Spinal cord (tissue), 10 donors: ENCODE results near the gene NUDT3. TPM values are rescaled to one million over a fixed set of nuclear protein-coding genes. Genes with fewer than 3 reads are reported as not detected.
"Not testable (repeated sequence)": the region's sequence is repeated elsewhere in the genome, so short reads cannot be mapped to it uniquely, and the experiment has no call there.

Experiments
- DNase-seq, 6 donors: peaks; one replicate each; pipeline versions ENCODE4 v3.0.0 to v3.0.0-alpha.2; 2013 to 2015; ENCODE audit warnings: low spot score in 6 of 6, low read depth in 4 of 6
- H3K27ac ChIP-seq: one replicate; pipeline ENCODE4 v1.5.1; 2013; ENCODE audit warnings: low read depth, low read length, control low read depth
- H3K27me3 ChIP-seq: one replicate; pipeline ENCODE4 v1.6.1; 2013; ENCODE audit warnings: low read length; ENCODE audit not compliant: control insufficient read depth, insufficient read depth
- H3K36me3 ChIP-seq: one replicate; pipeline ENCODE4 v1.6.1; 2013; ENCODE audit warnings: low read length; ENCODE audit not compliant: control insufficient read depth, insufficient read depth
- H3K4me1 ChIP-seq: one replicate; pipeline ENCODE4 v1.6.1; 2013; ENCODE audit warnings: low read length; ENCODE audit not compliant: control insufficient read depth, insufficient read depth
- H3K4me3 ChIP-seq: one replicate; pipeline ENCODE4 v1.5.1; 2013; ENCODE audit warnings: low read depth, low read length, control low read depth
- H3K9me3 ChIP-seq: one replicate; pipeline ENCODE4 v1.6.1; 2013; ENCODE audit warnings: low read length; ENCODE audit not compliant: control insufficient read depth, insufficient read depth
- WGBS: methylation state at CpG from one replicate; pipeline ENCODE4 v1.1.5; 2013; ENCODE audit warnings: missing lambda C conversion rate; ENCODE audit not compliant: insufficient coverage; 5-methylcytosine and 5-hydroxymethylcytosine counted together
- polyA plus RNA-seq, 2 donors: library from polyadenylated mRNA; unstranded; fragments of 120-200 nt; gene quantifications; one replicate each; pipeline ENCODE4 v1.2.1, GENCODE V29; 2013; ENCODE audit not compliant: insufficient read length in 2 of 2
- total RNA-seq, 2 donors: library from RNA; depleted of rRNA in 1 of 2; stranded (reverse); fragments of 120-200 nt in 1 of 2; fragments of >200 nt in 1 of 2; gene quantifications; one replicate each; pipeline versions ENCODE4 v1.2.3 to v1.2.4, GENCODE V29; 2013 to 2014
- donor health status: healthy.

The NUDT3 gene
- total and polyA plus RNA-seq, 4 donors = 43.8 to 106 (median 59.8) TPM

DNA sequence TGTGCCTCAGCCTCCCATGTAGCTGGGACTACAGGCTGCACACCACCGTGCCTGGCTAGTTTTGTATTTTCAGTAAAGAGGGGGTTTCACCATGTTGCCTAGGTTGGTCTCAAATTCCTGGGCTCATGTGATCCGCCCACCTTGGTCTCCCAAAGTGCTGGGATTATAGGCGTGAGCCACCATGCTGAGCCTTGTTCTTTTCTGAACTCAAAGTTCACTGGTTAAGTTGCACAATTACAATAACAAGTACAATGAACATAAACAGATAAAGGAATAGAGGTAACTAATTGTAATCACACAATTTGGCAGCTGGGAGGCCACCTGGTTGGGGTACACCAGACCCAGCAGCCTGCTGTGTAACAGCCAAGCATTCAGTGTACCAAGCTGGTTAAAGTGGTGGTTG is 6.7 kb downstream of the NUDT3 start:
- no peak for DNase-seq
- WGBS = 17% methylated on average over 1 of the region's 3 CpGs
- no peak overlapping the region for H3K4me3 ChIP-seq
- H3K36me3 ChIP-seq = no peaks in the 10 kb centered on the region
- H3K4me1 ChIP-seq = peaks cover 21% of the 10 kb centered on the region
- no peak overlapping the region for H3K27ac ChIP-seq
- no peaks in the 10 kb centered on the region for H3K27me3 ChIP-seq
- no peaks in the 10 kb centered on the region for H3K9me3 ChIP-seq

DNA sequence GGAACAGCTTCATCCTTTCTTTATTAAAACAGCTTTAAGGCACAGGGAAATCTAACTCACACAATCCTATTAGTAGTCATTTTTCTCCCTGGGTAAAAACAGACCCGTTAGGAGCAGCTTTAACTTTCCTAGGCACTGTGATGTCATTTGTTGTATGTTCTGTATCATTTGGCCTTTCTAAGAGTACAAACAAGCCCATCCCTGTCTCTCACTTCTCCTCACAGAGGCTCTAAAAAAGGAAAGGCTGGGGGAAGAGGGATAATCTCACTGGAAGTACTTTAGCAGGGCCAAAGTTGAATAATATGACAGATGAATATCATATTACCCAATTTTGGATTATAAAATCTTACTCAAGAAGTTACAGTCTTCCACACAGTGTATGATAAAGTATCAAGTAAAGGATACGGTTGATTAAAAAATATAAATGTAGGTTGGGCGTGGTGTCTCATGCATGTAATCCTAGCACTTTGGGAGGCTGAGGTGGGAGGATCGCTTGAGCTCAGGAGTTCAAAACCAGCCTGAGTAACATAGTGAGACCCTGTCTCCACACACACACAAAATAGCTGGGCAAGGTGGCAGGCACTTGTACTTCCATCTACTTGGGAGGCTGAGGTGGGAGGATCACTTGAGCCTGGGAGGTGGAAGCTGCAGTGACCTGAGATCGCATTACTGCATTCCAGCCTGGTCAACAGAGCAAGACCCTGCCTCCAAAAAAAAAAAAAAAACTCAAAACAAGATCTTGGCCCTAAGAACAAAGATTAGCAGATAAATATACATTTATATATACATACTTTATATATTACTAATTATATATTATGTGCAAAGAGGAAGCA is 7.9 kb downstream of the NUDT3 start:
- WGBS = no CpG with 5 or more reads among the region's 5 CpGs
- Histone ChIP-seq H3K9me3 (no peaks in the 10 kb centered on the region), H3K4me1 (peaks cover 12% of the 10 kb centered on the region), H3K27me3 (no peaks in the 10 kb centered on the region), H3K4me3 (no peak overlapping the region), H3K36me3 (peaks cover 3% of the 10 kb centered on the region), H3K27ac (peak overlapping the region; percentile 67)
- DNase-seq = no peak

DNA sequence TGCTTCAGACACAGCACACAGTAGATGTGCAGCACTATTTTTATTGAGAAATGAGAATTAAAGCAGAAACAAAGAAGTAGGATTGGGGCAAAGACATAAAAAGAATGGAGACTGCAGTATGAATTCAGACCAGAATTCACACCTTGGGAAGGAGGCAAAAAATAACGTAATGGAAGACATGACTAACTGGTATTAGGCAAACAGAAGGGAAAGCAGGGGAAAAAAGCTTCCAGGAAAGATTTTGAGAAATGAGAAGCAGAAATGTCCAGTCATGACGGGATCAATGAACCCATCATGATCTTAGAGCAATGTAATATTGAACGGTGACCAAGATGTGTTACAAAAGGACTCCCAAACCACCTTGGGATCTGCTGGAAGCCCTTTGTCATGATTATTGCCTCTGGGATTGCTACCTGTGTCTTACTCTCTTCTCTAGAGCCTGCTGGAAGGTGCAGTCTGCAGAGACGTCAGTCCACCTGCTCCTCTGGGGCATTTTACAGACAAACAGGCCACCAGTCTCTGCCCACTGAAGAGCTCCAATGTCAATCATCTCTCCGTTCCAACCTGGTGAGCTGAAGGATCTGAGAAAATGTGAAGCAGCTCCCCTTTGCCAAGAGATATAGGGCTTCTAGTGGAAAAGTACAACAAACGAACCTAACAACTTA is 8.7 kb downstream of the NUDT3 start:
- H3K27ac ChIP-seq = peak overlapping the region; percentile 67

DNA sequence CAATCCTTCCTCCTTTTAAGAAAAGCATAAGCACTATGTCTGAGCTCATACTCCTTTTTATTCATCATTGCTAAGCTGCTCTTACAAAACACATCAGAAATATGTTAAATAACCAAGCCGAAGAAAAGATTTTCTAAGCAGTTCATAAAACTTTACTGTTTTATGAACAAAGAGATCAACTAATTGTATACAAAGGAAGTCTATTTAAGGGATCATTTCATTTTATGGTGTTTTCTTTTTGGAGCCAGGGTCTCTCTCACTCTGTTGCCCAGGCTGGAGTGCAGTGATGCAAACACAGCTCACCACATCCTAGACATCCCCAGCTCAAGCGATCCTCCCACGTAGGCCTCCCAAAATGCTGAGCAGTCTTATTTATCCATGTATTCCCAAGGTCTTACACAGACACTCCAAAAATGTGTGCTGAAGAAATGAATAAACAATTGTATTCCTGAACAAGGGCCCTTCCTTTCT is 9.3 kb downstream of the NUDT3 start:
- Histone ChIP-seq H3K4me1 (peaks cover 9% of the 10 kb centered on the region), H3K27ac (peak overlapping the region; percentile 67), H3K4me3 (no peak overlapping the region)

More for the DNA sequence above, 8.7 kb downstream of the NUDT3 start:
- H3K4me3 ChIP-seq = no peak overlapping the region
- peaks cover 3% of the 10 kb centered on the region for H3K36me3 ChIP-seq
- DNase-seq = no peak
- H3K27me3 ChIP-seq = no peaks in the 10 kb centered on the region
- WGBS = 73% methylated on average over 6 of the region's 6 CpGs
- H3K9me3 ChIP-seq = no peaks in the 10 kb centered on the region
- H3K4me1 ChIP-seq = peaks cover 9% of the 10 kb centered on the region

DNA sequence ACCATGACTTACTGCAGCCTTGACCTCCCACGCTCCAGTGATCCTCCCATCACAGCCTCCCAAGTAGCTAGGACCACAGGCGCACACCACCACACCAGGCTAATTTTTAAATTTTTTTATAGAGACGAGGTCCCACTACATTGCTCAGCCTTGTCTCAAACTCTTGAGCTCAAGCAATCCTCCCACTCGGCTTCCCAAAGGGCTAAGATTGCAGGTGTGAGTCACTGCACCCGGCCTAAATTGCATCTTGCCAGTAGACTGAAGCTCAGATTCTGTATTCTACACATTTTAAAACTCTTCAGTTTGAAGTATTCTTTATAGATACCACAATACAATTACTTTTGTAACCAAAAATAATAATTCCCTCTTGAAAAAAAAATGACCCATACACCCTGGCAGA is 11.4 kb downstream of the NUDT3 start:
- no peaks in the 10 kb centered on the region for H3K9me3 ChIP-seq
- H3K27me3 ChIP-seq = no peaks in the 10 kb centered on the region
- H3K4me1 ChIP-seq = peaks cover 9% of the 10 kb centered on the region
- H3K27ac ChIP-seq = no peak overlapping the region
- H3K4me3 ChIP-seq = no peak overlapping the region
- 90% methylated on average over 3 of the region's 5 CpGs for WGBS
- H3K36me3 ChIP-seq = peaks cover 3% of the 10 kb centered on the region
- no peak for DNase-seq

More for the DNA sequence above, 9.3 kb downstream of the NUDT3 start:
- peaks cover 3% of the 10 kb centered on the region for H3K36me3 ChIP-seq
- no peaks in the 10 kb centered on the region for H3K27me3 ChIP-seq
- DNase-seq = no peak
- whole genome bisulfite sequencing = 8% methylated on average over 2 of the region's 3 CpGs
- H3K9me3 ChIP-seq = no peaks in the 10 kb centered on the region

DNA sequence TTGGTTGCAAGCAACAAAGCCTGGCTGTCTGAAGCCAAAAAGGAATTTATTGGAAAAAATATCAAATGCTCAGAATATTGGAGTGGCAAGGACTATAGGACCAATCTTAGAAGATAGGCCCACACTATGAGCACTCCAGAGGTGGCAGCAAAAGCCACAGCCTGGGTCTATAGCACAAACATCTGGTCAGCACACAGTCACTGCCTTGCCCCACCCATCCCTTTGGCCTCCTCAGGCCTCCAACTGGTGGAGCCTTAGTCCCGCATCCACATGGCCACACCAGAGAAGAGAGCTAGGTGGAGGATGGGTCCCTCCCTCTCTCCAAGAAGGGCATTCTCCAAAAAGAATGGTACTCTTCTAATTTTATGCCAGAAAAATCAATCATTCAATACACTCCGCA is 14.0 kb downstream of the NUDT3 start:
- Histone ChIP-seq H3K4me1 (peaks cover 6% of the 10 kb centered on the region), H3K36me3 (peaks cover 3% of the 10 kb centered on the region), H3K9me3 (no peaks in the 10 kb centered on the region), H3K27me3 (no peaks in the 10 kb centered on the region), H3K27ac (no peak overlapping the region), H3K4me3 (no peak overlapping the region)
- WGBS = 91% methylated on average over 2 of the region's 2 CpGs
- DNase-seq = no peak

DNA sequence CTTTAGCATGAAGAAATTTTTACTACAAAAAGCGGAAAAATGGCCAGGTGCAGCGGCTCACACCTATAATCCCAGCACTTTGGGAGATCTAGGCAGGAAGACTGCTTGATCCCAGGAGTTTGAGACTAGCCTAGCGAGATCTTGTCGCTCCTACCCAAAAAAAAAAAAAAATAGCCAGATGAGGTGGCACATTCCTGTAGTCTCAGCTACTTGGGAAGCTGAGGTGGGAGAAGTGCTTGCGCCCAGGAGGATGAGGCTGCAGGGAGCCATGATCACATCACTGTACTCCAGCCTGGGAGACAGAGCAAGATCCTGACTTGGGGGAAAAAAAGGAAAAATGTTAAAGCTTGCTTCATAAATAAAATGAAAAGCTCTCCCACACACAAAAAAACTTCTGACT is 14.5 kb downstream of the NUDT3 start:
- no peaks in the 10 kb centered on the region for H3K27me3 ChIP-seq
- 92% methylated on average over 2 of the region's 5 CpGs for WGBS
- no peak overlapping the region for H3K4me3 ChIP-seq
- H3K4me1 ChIP-seq = peaks cover 5% of the 10 kb centered on the region
- H3K36me3 ChIP-seq = peaks cover 3% of the 10 kb centered on the region
- H3K9me3 ChIP-seq = no peaks in the 10 kb centered on the region
- DNase-seq = no peak
- H3K27ac ChIP-seq = no peak overlapping the region

DNA sequence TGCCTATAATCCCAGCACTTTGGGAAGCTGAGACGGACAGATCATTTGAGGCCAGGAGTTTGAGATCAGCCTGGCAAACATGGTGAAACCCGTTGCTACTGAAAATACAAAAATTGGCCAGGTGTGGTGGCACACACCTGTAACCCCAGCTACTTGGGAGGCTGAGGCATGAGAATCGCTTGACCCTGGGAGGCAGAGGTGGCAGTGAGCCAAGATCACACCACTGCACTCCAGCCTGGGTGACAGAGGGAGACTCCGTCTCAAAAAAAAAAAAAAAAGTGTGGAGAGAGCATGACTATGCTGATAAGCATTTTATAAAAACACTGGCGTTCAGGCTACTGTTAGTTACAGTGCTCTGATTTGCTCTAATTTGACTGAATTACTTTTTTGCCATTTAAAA is 14.9 kb downstream of the NUDT3 start:
- H3K27ac ChIP-seq, H3K9me3 ChIP-seq, H3K4me3 ChIP-seq, H3K36me3 ChIP-seq, DNase-seq, H3K4me1 ChIP-seq, H3K27me3 ChIP-seq: not testable (repeated sequence)
- WGBS = 88% methylated on average over 2 of the region's 5 CpGs

DNA sequence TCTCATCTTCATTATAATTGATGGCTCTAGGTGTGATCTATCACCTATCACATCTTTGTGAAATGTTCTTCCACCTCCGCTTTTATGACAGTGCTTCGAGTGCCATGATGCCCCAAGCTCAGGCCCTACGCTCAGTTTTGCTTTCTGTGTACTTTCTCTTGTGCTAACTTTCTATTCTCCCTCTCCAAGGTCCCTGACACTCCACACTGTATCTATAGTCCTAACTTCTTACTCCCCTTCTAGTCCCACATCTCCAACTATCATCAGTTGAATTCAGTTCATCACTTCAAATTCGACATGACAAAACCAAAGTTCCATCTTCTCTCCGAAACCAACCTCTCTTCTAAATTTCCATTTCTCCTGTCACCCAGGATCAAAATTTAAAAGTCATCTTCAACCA is 16.6 kb downstream of the NUDT3 start:
- 93% methylated on average over 5 of the region's 5 CpGs for WGBS
- H3K9me3 ChIP-seq = no peaks in the 10 kb centered on the region

DNA sequence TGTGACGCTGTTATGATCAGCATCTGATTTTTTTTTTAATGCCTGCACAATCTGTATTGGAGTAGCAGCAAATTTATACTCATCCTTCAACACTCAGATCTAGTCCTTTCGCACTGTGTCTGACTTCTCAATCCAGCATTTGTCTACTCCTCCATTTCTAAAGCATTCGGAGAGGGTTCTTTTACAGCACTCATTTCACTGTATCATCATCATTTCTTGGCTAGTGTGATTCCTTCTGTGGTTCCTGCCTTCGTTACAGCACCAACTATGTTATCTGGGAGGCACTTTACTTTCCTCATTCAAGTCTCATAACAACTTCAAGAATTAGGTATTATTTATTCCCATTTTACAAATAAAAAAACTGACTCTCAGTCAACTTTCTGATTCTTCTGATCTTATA is 18.0 kb downstream of the NUDT3 start:
- Histone ChIP-seq H3K4me3 (no peak overlapping the region), H3K36me3 (no peaks in the 10 kb centered on the region), H3K27me3 (no peaks in the 10 kb centered on the region), H3K4me1 (no peaks in the 10 kb centered on the region), H3K9me3 (no peaks in the 10 kb centered on the region), H3K27ac (peak overlapping the region; percentile 4)
- no peak for DNase-seq
- 46% methylated on average over 4 of the region's 4 CpGs for WGBS

More for the DNA sequence above, 16.6 kb downstream of the NUDT3 start:
- Histone ChIP-seq H3K36me3 (peaks cover 3% of the 10 kb centered on the region), H3K27me3 (no peaks in the 10 kb centered on the region), H3K4me1 (no peaks in the 10 kb centered on the region), H3K27ac (no peak overlapping the region), H3K4me3 (no peak overlapping the region)
- DNase-seq = no peak
